Transverse colon (tissue), 4 donors: ENCODE data around the gene EDNRA. TPM values are rescaled to one million over a fixed set of nuclear protein-coding genes. Genes with fewer than 3 reads are reported as not detected.

Source experiments
- DNase-seq: peaks from one replicate; pipeline ENCODE4 v3.0.0-alpha.2; 2019
- H3K27ac ChIP-seq, 4 donors: fragments of 200-600 bp; sonication (generic); 2 replicates each; pipeline ENCODE4 v1.5.1; 2016 to 2018; ENCODE audit warnings: inconsistent platforms in 4 of 4
- H3K27me3 ChIP-seq: fragments of 200-600 bp; sonication (generic); 2 replicates; pipeline ENCODE4 v1.5.1; 2017; ENCODE audit warnings: inconsistent platforms
- H3K36me3 ChIP-seq, 4 donors: fragments of 200-600 bp; sonication (generic); 2 replicates each; pipeline ENCODE4 v1.5.1; 2017 to 2019; ENCODE audit warnings: inconsistent platforms in 4 of 4
- H3K4me1 ChIP-seq, 4 donors: fragments of 200-600 bp; sonication (generic); 2 replicates each; pipeline ENCODE4 v1.5.1; 2017 to 2020; ENCODE audit warnings: inconsistent platforms in 4 of 4
- H3K4me3 ChIP-seq, 4 donors: fragments of 200-600 bp; sonication (generic); 1 replicate in 1 of 4; 2 replicates in 3 of 4; pipeline versions ENCODE4 v1.5.1 to v1.6.1; 2017 to 2019; ENCODE audit warnings: inconsistent platforms in 4 of 4
- H3K9me3 ChIP-seq, 2 donors: fragments of 200-600 bp; sonication (generic); 2 replicates each; pipeline ENCODE4 v1.5.1; 2017 to 2019; ENCODE audit warnings: inconsistent platforms in 2 of 2
- EP300 ChIP-seq: sonication (generic); formaldehyde crosslinking; IDR thresholded peaks from one replicate; pipeline ENCODE4 v1.6.1; 2017; ENCODE audit warnings: antibody characterized with exemption, low read depth
- POLR2A ChIP-seq: fragments of 450-650 bp; IDR thresholded peaks from one replicate; pipeline ENCODE4 v1.6.1; 2016; ENCODE audit warnings: antibody characterized with exemption, mild to moderate bottlenecking, moderate library complexity
- POLR2AphosphoS5 ChIP-seq, 3 donors: sonication (generic); formaldehyde crosslinking; IDR thresholded peaks; one replicate each; pipeline ENCODE4 v1.6.1; 2016; ENCODE audit warnings: antibody characterized with exemption in 3 of 3
- WGBS, 2 donors: methylation state at CpG; one replicate each; pipeline ENCODE4 v1.1.5; 2018; ENCODE audit warnings: low coverage in 1 of 2; 5-methylcytosine and 5-hydroxymethylcytosine counted together
- in situ Hi-C, 4 donors: fragments of 200-750 bp; cut with MboI; loops; one replicate each; pipeline versions ENCODE4 v1.15.0 to v1.15.1; 2017; ENCODE audit warnings: low sequenced_read_pairs in 3 of 4, low pct_ligation_motif_present in 1 of 4, low pct_unique_long_range_greater_than_20kb in 1 of 4
- intact Hi-C: fragments of 100-400 bp; cut with DNase I; formaldehyde crosslinking; loops from one replicate; pipeline ENCODE4 v1.15.1; 2023; ENCODE audit warnings: low total_unique reads
- total RNA-seq, 4 donors: library from RNA; depleted of rRNA; stranded (reverse); fragments of >200 nt; gene quantifications; one replicate each; pipeline ENCODE4 v1.1.0, GENCODE V29; 2016
- TF ChIP-seq, protein P1 (sequence below), 5 experiments: fragments of 200-600 bp in 3 of 5; fragments of 450-650 bp in 2 of 5; sonication (generic) in 3 of 5; IDR thresholded peaks; 1 replicate in 2 of 5; 2 replicates in 3 of 5; pipeline ENCODE4 v1.5.1; 2016 to 2017; ENCODE audit warnings: antibody characterized with exemption in 5 of 5, inconsistent platforms in 3 of 5, mild to moderate bottlenecking in 2 of 5, moderate library complexity in 1 of 5

The EDNRA gene
- total RNA-seq, 4 donors from 2014 or later, result 0.55 to 3.8 (median 1.1) TPM; not detected in 1

DNA sequence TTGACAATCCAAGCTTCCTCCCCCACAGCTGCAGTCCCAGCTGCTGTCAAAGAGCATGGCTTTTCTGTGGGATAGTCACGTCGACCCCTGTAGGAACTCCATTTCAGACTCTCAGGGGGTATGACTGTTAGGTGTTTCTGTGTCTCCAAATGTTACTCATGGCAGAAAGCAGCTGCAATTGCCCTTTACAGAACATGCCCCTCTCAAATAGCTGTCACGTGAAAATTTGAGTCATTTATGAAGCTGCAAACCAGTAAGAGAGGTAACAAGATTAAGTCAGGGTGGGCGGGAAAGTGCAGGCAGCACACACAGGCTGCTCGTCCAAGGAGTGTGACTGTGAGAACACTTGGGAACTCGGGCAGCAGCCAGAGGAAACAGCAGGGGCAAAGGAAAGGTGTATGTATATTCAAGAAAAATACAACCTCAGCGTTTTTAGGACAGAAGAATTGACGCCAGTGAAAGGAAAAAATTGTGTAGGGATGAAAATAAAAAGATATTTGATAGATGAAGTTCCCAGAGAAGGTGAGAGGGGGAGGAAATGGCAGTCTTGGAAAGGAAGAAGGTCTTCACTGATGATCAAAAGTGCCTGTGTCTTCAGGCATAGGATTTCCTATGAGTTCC lies 69.8 kb downstream of the EDNRA start:
- no peaks in the 10 kb centered on the region for H3K36me3 ChIP-seq
- no peaks in the 10 kb centered on the region for H3K9me3 ChIP-seq
- intact Hi-C loops (no loop called here), in situ Hi-C loops (no loop called here)
- 47 to 50% methylated on average over 6 to 8 of the region's 8 CpGs for WGBS, 2 donors
- H3K4me1 ChIP-seq, result no peaks in the 10 kb centered on the region
- H3K27ac ChIP-seq, result no peak overlapping the region
- no peak for TF ChIP-seq EP300
- TF ChIP-seq POLR2AphosphoS5 (IDR thresholded peaks at IDR 0.05), result no peak
- TF ChIP-seq, protein P1, sequence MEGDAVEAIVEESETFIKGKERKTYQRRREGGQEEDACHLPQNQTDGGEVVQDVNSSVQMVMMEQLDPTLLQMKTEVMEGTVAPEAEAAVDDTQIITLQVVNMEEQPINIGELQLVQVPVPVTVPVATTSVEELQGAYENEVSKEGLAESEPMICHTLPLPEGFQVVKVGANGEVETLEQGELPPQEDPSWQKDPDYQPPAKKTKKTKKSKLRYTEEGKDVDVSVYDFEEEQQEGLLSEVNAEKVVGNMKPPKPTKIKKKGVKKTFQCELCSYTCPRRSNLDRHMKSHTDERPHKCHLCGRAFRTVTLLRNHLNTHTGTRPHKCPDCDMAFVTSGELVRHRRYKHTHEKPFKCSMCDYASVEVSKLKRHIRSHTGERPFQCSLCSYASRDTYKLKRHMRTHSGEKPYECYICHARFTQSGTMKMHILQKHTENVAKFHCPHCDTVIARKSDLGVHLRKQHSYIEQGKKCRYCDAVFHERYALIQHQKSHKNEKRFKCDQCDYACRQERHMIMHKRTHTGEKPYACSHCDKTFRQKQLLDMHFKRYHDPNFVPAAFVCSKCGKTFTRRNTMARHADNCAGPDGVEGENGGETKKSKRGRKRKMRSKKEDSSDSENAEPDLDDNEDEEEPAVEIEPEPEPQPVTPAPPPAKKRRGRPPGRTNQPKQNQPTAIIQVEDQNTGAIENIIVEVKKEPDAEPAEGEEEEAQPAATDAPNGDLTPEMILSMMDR (IDR thresholded peaks at IDR 0.05), result no peak
- TF ChIP-seq POLR2A, result no peak
- no peak for DNase-seq
- no peaks in the 10 kb centered on the region for H3K27me3 ChIP-seq
- H3K4me3 ChIP-seq, result no peak overlapping the region

DNA sequence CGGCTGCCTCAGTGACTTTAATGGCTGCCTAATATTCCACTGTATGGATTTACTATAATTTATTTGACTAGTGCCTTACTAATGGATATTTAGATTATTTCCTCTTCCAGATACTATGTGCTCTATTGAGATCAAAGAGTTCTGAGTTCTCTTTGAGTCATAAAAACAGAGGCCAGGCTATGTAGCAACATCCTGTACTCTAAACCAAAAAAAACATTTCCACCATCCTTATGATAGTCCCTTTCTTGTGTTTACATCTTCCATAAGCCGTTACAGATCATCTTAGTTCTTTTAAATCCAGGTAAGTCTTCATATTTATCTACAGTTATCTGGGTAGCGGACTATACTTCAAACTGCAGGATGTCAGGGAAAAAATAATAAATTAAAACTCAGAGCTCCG lies 79.7 kb downstream of the EDNRA start:
- in situ Hi-C loops (no loop called here), intact Hi-C loops (no loop called here)
- DNase-seq, result no peak
- H3K9me3 ChIP-seq, result peaks cover 0 to 4% of the 10 kb centered on the region in 2 donors
- H3K27me3 ChIP-seq, result no peaks in the 10 kb centered on the region
- H3K4me1 ChIP-seq, result no peaks in the 10 kb centered on the region
- H3K36me3 ChIP-seq, result no peaks in the 10 kb centered on the region
- WGBS, 2 donors, result 78 to 91% methylated on average over 4 of the region's 4 CpGs
- no peak overlapping the region for H3K27ac ChIP-seq
- no peak for TF ChIP-seq POLR2A
- no peak overlapping the region for H3K4me3 ChIP-seq

DNA sequence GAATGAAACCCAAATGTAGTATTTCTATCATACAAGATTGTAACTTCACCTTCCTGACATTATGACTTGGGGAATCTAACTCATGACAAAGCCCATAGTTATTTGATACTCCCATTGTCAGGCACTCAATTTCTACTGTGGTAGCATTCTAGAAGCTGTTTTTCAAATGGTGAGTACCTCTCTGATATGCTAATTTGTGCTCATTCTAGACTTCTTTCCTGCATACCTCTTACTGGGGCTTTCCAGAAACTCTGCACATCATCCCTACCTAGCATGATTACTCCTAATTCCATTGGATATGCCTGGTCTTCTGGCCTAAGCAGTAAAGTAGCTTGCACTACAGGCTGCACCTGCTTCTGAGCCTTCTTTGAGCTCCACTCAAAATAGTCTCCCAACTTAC lies 85.9 kb downstream of the EDNRA start:
- Histone ChIP-seq H3K9me3 (peaks cover 0 to 4% of the 10 kb centered on the region in 2 donors), H3K4me1 (no peaks in the 10 kb centered on the region), H3K4me3 (no peak overlapping the region), H3K27me3 (no peaks in the 10 kb centered on the region), H3K27ac (no peak overlapping the region), H3K36me3 (no peaks in the 10 kb centered on the region)
- intact Hi-C loops (no loop called here), in situ Hi-C loops (no loop called here)
- no peak for DNase-seq
- TF ChIP-seq, protein P1 (IDR thresholded peaks at IDR 0.05), result no peak
- TF ChIP-seq POLR2AphosphoS5 (IDR thresholded peaks at IDR 0.05), result no peak
- no peak for TF ChIP-seq POLR2A
- no peak for TF ChIP-seq EP300

DNA sequence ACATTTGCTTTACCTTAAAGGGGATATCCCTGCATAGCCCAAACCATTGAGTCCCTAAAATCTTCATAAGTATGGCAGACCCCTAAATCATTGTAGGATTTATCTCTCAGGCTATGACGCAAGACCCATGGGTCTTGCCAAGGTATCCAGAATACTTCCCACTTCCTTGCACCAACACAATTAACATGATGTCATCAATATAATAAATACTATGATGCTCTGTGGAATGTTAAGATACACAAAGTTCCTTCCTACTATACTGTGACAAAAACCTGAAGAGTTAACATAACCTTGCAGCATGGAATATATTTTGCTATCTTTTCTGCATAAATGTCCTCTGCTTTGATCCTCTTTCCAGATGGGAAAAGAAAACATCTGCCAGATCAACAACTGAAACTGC lies 86.4 kb downstream of the EDNRA start:
- WGBS, 2 donors, result 97% methylated on average over 1 of the region's 1 CpG; no CpG with 5 or more reads in 1 of the 2 donors
- H3K27me3 ChIP-seq, result no peaks in the 10 kb centered on the region

More for the DNA sequence above, 86.4 kb downstream of the EDNRA start:
- Histone ChIP-seq H3K9me3 (peaks cover 0 to 4% of the 10 kb centered on the region in 2 donors), H3K4me1 (no peaks in the 10 kb centered on the region), H3K27ac (no peak overlapping the region), H3K36me3 (no peaks in the 10 kb centered on the region), H3K4me3 (no peak overlapping the region)
- in situ Hi-C loops, result no loop called here
- intact Hi-C loops, result no loop called here
- DNase-seq, result no peak
- TF ChIP-seq POLR2A (no peak), POLR2AphosphoS5 (IDR thresholded peaks at IDR 0.05) (no peak), EP300 (no peak)
- TF ChIP-seq, protein P1 (IDR thresholded peaks at IDR 0.05), result no peak
